Mesendoderm (in vitro differentiated cells): ENCODE data around the gene SLC25A1.
"Not testable (repeated sequence)": the region's sequence is repeated elsewhere in the genome, so short reads cannot be mapped to it uniquely, and the experiment has no call there.

Source experiments
- DNase-seq: peaks from one replicate; pipeline ENCODE4 v3.0.0; 2013
- H2AK5ac ChIP-seq: 2 replicates; pipeline ENCODE4 v1.6.1; 2013; ENCODE audit warnings: low read length, inconsistent platforms
- H2BK120ac ChIP-seq: 2 replicates; pipeline ENCODE4 v1.6.1; 2013; ENCODE audit warnings: low read depth, mild to moderate bottlenecking, low read length, moderate library complexity, mixed read lengths
- H2BK15ac ChIP-seq: replicated peaks from 2 replicates; pipeline ENCODE4 v1.6.1; 2013; ENCODE audit warnings: low read depth, mild to moderate bottlenecking, moderate library complexity
- H2BK5ac ChIP-seq: 2 replicates; pipeline ENCODE4 v1.6.1; 2013; ENCODE audit warnings: low read length, inconsistent platforms
- H3K18ac ChIP-seq: 2 replicates; pipeline ENCODE4 v1.6.1; 2013; ENCODE audit warnings: mild to moderate bottlenecking, low read length, mixed read lengths
- H3K23ac ChIP-seq: one replicate; pipeline ENCODE4 v1.6.1; 2013; ENCODE audit warnings: low read length
- H3K27ac ChIP-seq: 2 replicates; pipeline ENCODE4 v1.5.1; 2013; ENCODE audit warnings: low read depth, mild to moderate bottlenecking, inconsistent platforms, low read length, moderate library complexity
- H3K27me3 ChIP-seq: 2 replicates; pipeline ENCODE4 v1.6.1; 2013; ENCODE audit warnings: low read length, control low read depth, mild to moderate bottlenecking, inconsistent platforms; ENCODE audit not compliant: insufficient read depth, poor library complexity
- H3K36me3 ChIP-seq: 2 replicates; pipeline ENCODE4 v1.6.1; 2013; ENCODE audit warnings: low read length, inconsistent platforms; ENCODE audit not compliant: control insufficient read depth, insufficient read depth
- H3K4ac ChIP-seq: one replicate; pipeline ENCODE4 v1.6.1; 2013; ENCODE audit warnings: low read depth, mild to moderate bottlenecking, low read length, moderate library complexity
- H3K4me1 ChIP-seq: 2 replicates; pipeline ENCODE4 v1.6.1; 2013; ENCODE audit warnings: low read depth, low read length, inconsistent platforms; ENCODE audit not compliant: control insufficient read depth
- H3K4me2 ChIP-seq: 2 replicates; pipeline ENCODE4 v1.6.1; 2013; ENCODE audit warnings: low read length
- H3K4me3 ChIP-seq: 2 replicates; pipeline ENCODE4 v1.5.1; 2013; ENCODE audit warnings: mild to moderate bottlenecking, low read length
- H3K56ac ChIP-seq: one replicate; pipeline ENCODE4 v1.6.1; 2013; ENCODE audit warnings: low read length
- H3K79me1 ChIP-seq: 2 replicates; pipeline ENCODE4 v1.6.1; 2013; ENCODE audit warnings: low read length, inconsistent platforms
- H3K79me2 ChIP-seq: 2 replicates; pipeline ENCODE4 v1.6.1; 2013; ENCODE audit warnings: mild to moderate bottlenecking, low read length; ENCODE audit not compliant: control insufficient read depth, insufficient read depth
- H3K9ac ChIP-seq: 2 replicates; pipeline ENCODE4 v1.6.1; 2013; ENCODE audit warnings: low read length, inconsistent platforms
- H4K5ac ChIP-seq: one replicate; pipeline ENCODE4 v1.6.1; 2013; ENCODE audit warnings: low read length
- H4K8ac ChIP-seq: one replicate; pipeline ENCODE4 v1.6.1; 2013; ENCODE audit warnings: low read depth, mild to moderate bottlenecking, control low read depth, low read length, moderate library complexity
- WGBS: extraction: QIAGEN DNeasy Blood & Tissue Kit; methylation state at CpG from one replicate; pipeline ENCODE4 v1.1.7; 2013; ENCODE audit warnings: low lambda C conversion rate, missing lambda C conversion rate; ENCODE audit not compliant: insufficient coverage; ENCODE audit errors: extremely low coverage; 5-methylcytosine and 5-hydroxymethylcytosine counted together

Gene SLC25A1

DNA sequence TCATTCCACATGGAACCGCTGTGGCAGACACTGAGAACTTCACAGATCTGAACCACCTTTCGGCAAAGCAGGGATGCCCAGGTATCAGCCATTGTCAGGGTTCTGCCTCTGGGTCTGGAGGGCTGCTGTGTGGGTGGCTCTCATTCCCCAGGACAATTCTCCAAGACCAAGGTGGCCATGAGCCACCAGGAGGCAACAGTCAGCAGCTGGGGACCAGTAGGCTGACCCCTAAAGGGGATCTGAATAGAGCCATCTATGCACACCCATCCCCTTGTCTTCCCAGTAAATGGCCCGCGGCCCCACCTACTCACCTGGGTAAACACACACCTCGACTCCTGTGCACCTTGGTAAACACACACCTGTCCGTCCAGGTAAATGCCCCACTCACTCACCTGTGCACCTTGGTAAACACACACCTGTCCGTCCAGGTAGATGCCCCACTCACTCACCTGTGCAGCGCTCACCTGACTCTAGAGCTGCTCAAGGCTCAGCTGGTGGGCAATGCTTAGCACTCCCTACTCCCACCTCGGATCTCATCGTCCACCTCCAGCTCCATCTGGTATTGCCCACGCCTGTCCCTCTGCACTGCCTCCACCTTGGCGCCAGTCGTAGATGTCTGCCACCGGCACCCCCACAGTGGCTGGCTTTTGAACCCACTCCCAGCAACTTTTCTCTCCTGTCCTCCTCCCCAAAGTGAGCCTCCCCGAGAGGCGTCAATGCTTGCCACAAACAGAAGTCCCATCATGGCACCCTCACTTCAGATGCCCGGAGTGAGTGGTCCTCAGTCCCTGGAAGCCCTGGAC lies 10.2 kb downstream of the SLC25A1 start:
- no peak overlapping the region for H3K23ac ChIP-seq
- H3K79me2 ChIP-seq: peaks cover 17% of the 10 kb centered on the region
- H4K8ac ChIP-seq: no peak overlapping the region
- no peak overlapping the region for H4K5ac ChIP-seq
- H2BK15ac ChIP-seq: no peak overlapping the region
- H3K18ac ChIP-seq: no peak overlapping the region
- no peak overlapping the region for H3K56ac ChIP-seq
- no peak overlapping the region for H3K9ac ChIP-seq
- no peak overlapping the region for H2AK5ac ChIP-seq
- no peak overlapping the region for H3K4me2 ChIP-seq
- no peak overlapping the region for H3K4ac ChIP-seq
- WGBS: no CpG with 5 or more reads among the region's 17 CpGs
- no peak overlapping the region for H2BK120ac ChIP-seq
- DNase-seq: no peak
- no peaks in the 10 kb centered on the region for H3K36me3 ChIP-seq
- H3K27ac ChIP-seq: no peak overlapping the region
- peaks cover 10% of the 10 kb centered on the region for H3K79me1 ChIP-seq
- no peak overlapping the region for H3K4me3 ChIP-seq
- no peak overlapping the region for H2BK5ac ChIP-seq
- peaks cover 5% of the 10 kb centered on the region for H3K4me1 ChIP-seq
- H3K27me3 ChIP-seq: peaks cover 17% of the 10 kb centered on the region

GRCh38 chr22:19167106-19167869 lies 11.2 kb downstream of the SLC25A1 start:
- Histone ChIP-seq H3K56ac (no peak overlapping the region), H3K23ac (no peak overlapping the region), H3K4me1 (peaks cover under 1% of the 10 kb centered on the region), H3K4me3 (no peak overlapping the region), H3K9ac (no peak overlapping the region), H3K27ac (no peak overlapping the region), H2BK15ac (no peak overlapping the region), H4K8ac (no peak overlapping the region), H2AK5ac (no peak overlapping the region), H2BK5ac (no peak overlapping the region), H3K79me1 (peaks cover 4% of the 10 kb centered on the region), H2BK120ac (no peak overlapping the region), H3K4me2 (no peak overlapping the region), H4K5ac (no peak overlapping the region), H3K18ac (no peak overlapping the region), H3K4ac (no peak overlapping the region), H3K27me3 (peaks cover 17% of the 10 kb centered on the region), H3K79me2 (peaks cover 7% of the 10 kb centered on the region), H3K36me3 (no peaks in the 10 kb centered on the region)
- WGBS: no CpG with 5 or more reads among the region's 13 CpGs
- no peak for DNase-seq

GRCh38 chr22:19166421-19166820 lies 12.1 kb downstream of the SLC25A1 start:
- H3K27me3 ChIP-seq: peaks cover 17% of the 10 kb centered on the region

DNA sequence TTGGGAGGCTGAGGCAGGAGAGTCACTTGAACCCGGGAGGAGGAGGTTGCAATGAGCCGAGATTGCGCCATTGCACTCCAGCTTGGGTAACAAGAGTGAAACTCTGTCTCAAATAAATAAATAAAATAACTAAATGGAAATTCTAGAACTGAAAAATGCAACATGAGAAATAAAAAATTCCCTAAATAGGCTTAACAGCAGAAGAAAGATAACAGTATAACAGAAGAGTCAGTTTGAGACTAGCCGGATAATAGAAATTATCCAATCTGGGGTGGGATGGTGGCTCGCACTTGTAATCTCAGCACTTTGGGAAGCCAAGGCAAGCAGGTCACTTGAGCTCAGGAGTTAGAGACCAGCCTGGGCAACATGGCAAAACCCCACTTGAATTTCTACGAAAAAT lies 14.1 kb downstream of the SLC25A1 start:
- Histone ChIP-seq H2BK5ac (no peak overlapping the region), H3K18ac (no peak overlapping the region), H3K27ac (no peak overlapping the region), H3K4me2 (no peak overlapping the region), H4K8ac (no peak overlapping the region), H3K79me2 (no peaks in the 10 kb centered on the region), H3K4ac (no peak overlapping the region), H3K9ac (no peak overlapping the region), H3K56ac (no peak overlapping the region), H3K4me1 (no peaks in the 10 kb centered on the region), H3K27me3 (peaks cover 12% of the 10 kb centered on the region), H3K79me1 (no peaks in the 10 kb centered on the region), H2BK15ac (no peak overlapping the region), H4K5ac (no peak overlapping the region), H3K36me3 (no peaks in the 10 kb centered on the region), H2BK120ac (no peak overlapping the region), H2AK5ac (no peak overlapping the region), H3K4me3 (no peak overlapping the region), H3K23ac (no peak overlapping the region)
- DNase-seq: no peak
- WGBS: no CpG with 5 or more reads among the region's 6 CpGs

More at GRCh38 chr22:19166421-19166820, 12.1 kb downstream of the SLC25A1 start:
- no peak overlapping the region for H3K18ac ChIP-seq
- no peak overlapping the region for H3K56ac ChIP-seq
- H2BK15ac ChIP-seq: no peak overlapping the region
- WGBS: no CpG with 5 or more reads among the region's 8 CpGs
- no peaks in the 10 kb centered on the region for H3K36me3 ChIP-seq
- no peaks in the 10 kb centered on the region for H3K4me1 ChIP-seq
- H3K9ac ChIP-seq: no peak overlapping the region
- no peak overlapping the region for H2BK120ac ChIP-seq
- H2AK5ac ChIP-seq: no peak overlapping the region
- H4K5ac ChIP-seq: no peak overlapping the region
- no peaks in the 10 kb centered on the region for H3K79me2 ChIP-seq
- no peak overlapping the region for H2BK5ac ChIP-seq
- no peak for DNase-seq
- no peak overlapping the region for H4K8ac ChIP-seq
- no peak overlapping the region for H3K23ac ChIP-seq
- no peak overlapping the region for H3K4ac ChIP-seq
- no peaks in the 10 kb centered on the region for H3K79me1 ChIP-seq
- no peak overlapping the region for H3K4me2 ChIP-seq
- H3K4me3 ChIP-seq: no peak overlapping the region
- no peak overlapping the region for H3K27ac ChIP-seq

DNA sequence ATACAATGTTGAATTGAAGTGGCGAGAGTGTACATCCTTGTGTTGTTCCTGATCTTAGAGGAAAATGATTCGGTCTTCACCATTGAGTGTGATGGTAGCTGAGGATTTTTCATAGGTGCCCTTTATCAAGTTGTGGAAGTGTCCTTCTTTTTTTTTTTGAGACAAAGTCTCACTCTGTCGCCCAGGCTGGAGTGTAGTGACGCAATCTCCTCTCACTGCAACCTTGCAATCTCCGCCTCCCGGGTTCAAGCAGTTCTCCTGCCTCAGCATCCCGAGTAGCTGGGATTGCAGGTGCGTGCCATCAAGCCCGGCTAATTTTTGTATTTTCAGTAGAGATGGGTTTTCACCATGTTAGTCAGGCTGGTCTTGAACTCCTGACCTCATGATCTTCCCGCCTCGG lies 19.9 kb downstream of the SLC25A1 start:
- not testable (repeated sequence) for H3K18ac ChIP-seq, H3K9ac ChIP-seq, H3K23ac ChIP-seq, H3K56ac ChIP-seq, H4K5ac ChIP-seq, H2BK15ac ChIP-seq, H3K4me3 ChIP-seq, H3K4me1 ChIP-seq, H2BK120ac ChIP-seq, H3K4me2 ChIP-seq, H3K79me2 ChIP-seq, H2AK5ac ChIP-seq, H3K27ac ChIP-seq, H3K27me3 ChIP-seq, DNase-seq, H3K36me3 ChIP-seq, H3K4ac ChIP-seq, H4K8ac ChIP-seq, H2BK5ac ChIP-seq, H3K79me1 ChIP-seq
- no CpG with 5 or more reads among the region's 11 CpGs for WGBS
